SK-N-SH treated with all-trans-retinoic acid at 6 μM for 48 hours (cell line): ENCODE results near the gene OSBPL2.

Experiments
- ATAC-seq: fragments of 200-7000 bp; cut with Tn5 transposase; 3 replicates; pipeline ENCODE4 v1.9.1; 2020; ENCODE audit warnings: mild to moderate bottlenecking, moderate library complexity
- ARNTL ChIP-seq: fragments of 450-650 bp; formaldehyde crosslinking; IDR thresholded peaks from 2 replicates; pipeline ENCODE4 v1.5.0; 2020; ENCODE audit warnings: low read depth, mild to moderate bottlenecking, moderate library complexity, borderline replicate concordance
- BACH2 ChIP-seq: fragments of 250-450 bp; sonication (Bioruptor Pico); IDR thresholded peaks from 2 replicates; pipeline ENCODE4 v1.9.0; 2021; ENCODE audit warnings: mild to moderate bottlenecking, borderline replicate concordance
- CREB5 ChIP-seq: fragments of 250-450 bp; sonication (Bioruptor Pico); IDR thresholded peaks from 2 replicates; pipeline ENCODE4 v1.5.1; 2020; ENCODE audit warnings: low read depth, mild to moderate bottlenecking, moderate library complexity
- CSDC2 ChIP-seq: fragments of 250-450 bp; sonication (Bioruptor Pico); IDR thresholded peaks from 2 replicates; pipeline ENCODE4 v1.5.0; 2020; ENCODE audit warnings: mild to moderate bottlenecking, moderate library complexity
- CSRNP3 ChIP-seq: fragments of 250-450 bp; sonication (Bioruptor Pico); IDR thresholded peaks from 2 replicates; pipeline ENCODE4 v1.5.1; 2021; ENCODE audit warnings: mild to moderate bottlenecking, moderate library complexity
- ESRRG ChIP-seq: fragments of 250-450 bp; sonication (Bioruptor Pico); IDR thresholded peaks from 2 replicates; pipeline ENCODE4 v1.6.1; 2021; ENCODE audit warnings: mild to moderate bottlenecking
- GLIS3 ChIP-seq: fragments of 250-450 bp; sonication (Bioruptor Pico); IDR thresholded peaks from 2 replicates; pipeline ENCODE4 v1.5.0; 2020; ENCODE audit warnings: mild to moderate bottlenecking, moderate library complexity
- ISL1 ChIP-seq: fragments of 250-450 bp; sonication (Bioruptor Pico); IDR thresholded peaks from 2 replicates; pipeline ENCODE4 v2.1.2; 2022; ENCODE audit warnings: mild to moderate bottlenecking, moderate library complexity
- OSR1 ChIP-seq: fragments of 250-450 bp; sonication (Bioruptor Pico); IDR thresholded peaks from 2 replicates; pipeline ENCODE4 v1.8.0; 2022; ENCODE audit warnings: moderate library complexity, mild to moderate bottlenecking, inconsistent platforms
- PATZ1 ChIP-seq: fragments of 250-450 bp; sonication (Bioruptor Pico); IDR thresholded peaks from 2 replicates; pipeline ENCODE4 v1.8.0; 2020; ENCODE audit warnings: mild to moderate bottlenecking, moderate library complexity, borderline replicate concordance
- POU6F1 ChIP-seq: fragments of 250-450 bp; sonication (Bioruptor Pico); IDR thresholded peaks from 2 replicates; pipeline ENCODE4 v1.8.0; 2021; ENCODE audit warnings: low read depth, mild to moderate bottlenecking, moderate library complexity, borderline replicate concordance
- PPARA ChIP-seq: fragments of 250-450 bp; sonication (Bioruptor Pico); IDR thresholded peaks from 2 replicates; pipeline ENCODE4 v1.5.0; 2020; ENCODE audit warnings: mild to moderate bottlenecking, borderline replicate concordance
- RARB ChIP-seq: fragments of 250-450 bp; sonication (Bioruptor Pico); IDR thresholded peaks from 2 replicates; pipeline ENCODE4 v1.8.0; 2021; ENCODE audit warnings: mild to moderate bottlenecking, moderate library complexity
- SNAI2 ChIP-seq: fragments of 250-450 bp; sonication (Bioruptor Pico); IDR thresholded peaks from 2 replicates; pipeline ENCODE4 v1.5.0; 2020; ENCODE audit warnings: mild to moderate bottlenecking, moderate library complexity
- TCF4 ChIP-seq: fragments of 250-450 bp; sonication (Bioruptor Pico); IDR thresholded peaks from 2 replicates; pipeline ENCODE4 v1.8.0; 2021; ENCODE audit warnings: mild to moderate bottlenecking, moderate library complexity, borderline replicate concordance
- TOX ChIP-seq: fragments of 250-450 bp; sonication (Bioruptor Pico); IDR thresholded peaks from 2 replicates; pipeline ENCODE4 v1.8.0; 2021; ENCODE audit warnings: mild to moderate bottlenecking, moderate library complexity, borderline replicate concordance
- ZC3H10 ChIP-seq: fragments of 250-450 bp; sonication (Bioruptor Pico); IDR thresholded peaks from 2 replicates; pipeline ENCODE4 v1.5.1; 2021; ENCODE audit warnings: mild to moderate bottlenecking, moderate library complexity
- ZFP3 ChIP-seq: fragments of 250-450 bp; sonication (Bioruptor Pico); IDR thresholded peaks from 2 replicates; pipeline ENCODE4 v1.5.0; 2020; ENCODE audit warnings: mild to moderate bottlenecking, moderate library complexity
- ZFP30 ChIP-seq: fragments of 450-650 bp; formaldehyde crosslinking; IDR thresholded peaks from 2 replicates; pipeline ENCODE4 v1.5.0; 2022; ENCODE audit warnings: mild to moderate bottlenecking, moderate library complexity
- ZNF565 ChIP-seq: fragments of 450-650 bp; formaldehyde crosslinking; conservative IDR thresholded peaks from 2 replicates; pipeline ENCODE4 v1.5.0; 2020; ENCODE audit warnings: low read depth, mild to moderate bottlenecking, moderate library complexity
- ZNF70 ChIP-seq: fragments of 450-650 bp; formaldehyde crosslinking; IDR thresholded peaks from 2 replicates; pipeline ENCODE4 v1.5.0; 2020; ENCODE audit warnings: mild to moderate bottlenecking, moderate library complexity
- ZNF8 ChIP-seq: fragments of 450-650 bp; formaldehyde crosslinking; IDR thresholded peaks from 2 replicates; pipeline ENCODE4 v1.5.0; 2020; ENCODE audit warnings: mild to moderate bottlenecking, moderate library complexity

Gene OSBPL2

GRCh38 chr20:62289131-62289530, 50.8 kb downstream of the OSBPL2 start:
- no peak for ATAC-seq
- TF ChIP-seq ZNF8 (no peak), ZFP30 (CRISPR knock-in tag) (no peak), ZC3H10 (CRISPR knock-in tag) (no peak), ZFP3 (no peak), ZNF565 (CRISPR knock-in tag) (no peak), ZNF70 (CRISPR knock-in tag) (no peak), GLIS3 (no peak)

- no peak for ATAC-seq
- TF ChIP-seq TOX (CRISPR knock-in tag): no peak
- TF ChIP-seq ESRRG (CRISPR knock-in tag): no peak
- no peak for TF ChIP-seq ZC3H10 (CRISPR knock-in tag)
- no peak for TF ChIP-seq ZNF8
- TF ChIP-seq POU6F1 (CRISPR knock-in tag): no peak
- TF ChIP-seq ZNF70 (CRISPR knock-in tag): no peak
- no peak for TF ChIP-seq ARNTL (CRISPR knock-in tag)
- TF ChIP-seq BACH2 (CRISPR knock-in tag): no peak
- TF ChIP-seq CSRNP3 (CRISPR knock-in tag): no peak
- TF ChIP-seq PPARA (CRISPR knock-in tag): no peak
- no peak for TF ChIP-seq ISL1 (CRISPR knock-in tag)
- TF ChIP-seq RARB (CRISPR knock-in tag): no peak
- TF ChIP-seq ZFP30 (CRISPR knock-in tag): no peak
- TF ChIP-seq PATZ1 (CRISPR knock-in tag): no peak
- TF ChIP-seq TCF4 (CRISPR knock-in tag): no peak
- no peak for TF ChIP-seq OSR1 (CRISPR knock-in tag)
- no peak for TF ChIP-seq CSDC2 (CRISPR knock-in tag)
- TF ChIP-seq ZFP3: no peak
- TF ChIP-seq CREB5 (CRISPR knock-in tag): no peak
These were observed 51.6 kb downstream of the OSBPL2 start for GRCh38 chr20:62289898-62290297.

GRCh38 chr20:62291251-62292066, 53.1 kb downstream of the OSBPL2 start:
- TF ChIP-seq ARNTL (CRISPR knock-in tag) (no peak), PATZ1 (CRISPR knock-in tag) (no peak), TCF4 (CRISPR knock-in tag) (no peak), ZC3H10 (CRISPR knock-in tag) (no peak), SNAI2 (no peak), ZNF70 (CRISPR knock-in tag) (no peak), CREB5 (CRISPR knock-in tag) (no peak)
- ATAC-seq: no peak
